PC-9 (cell line): Measurements from ENCODE around the gene TFB2M. TPM values are rescaled to one million over a fixed set of nuclear protein-coding genes. Genes with fewer than 3 reads are reported as not detected.
"Not testable (repeated sequence)": the region's sequence is repeated elsewhere in the genome, so short reads cannot be mapped to it uniquely, and the experiment has no call there.

Experiments
- BruUV-seq: library from RNA; stranded (reverse); fragments of 400-500 nt; replicated peaks from 2 replicates; lab custom pipeline; 2021; lab: Mats Ljungman, UMichigan
- CTCF ChIA-PET: fragments of 300-600 bp; sonication (Branson Sonifier 250); formaldehyde crosslinking; loops from one replicate; lab custom pipeline; 2022; ENCODE audit warnings: antibody characterized with exemption; lab: Charles Lee
- POLR2A ChIA-PET: fragments of 300-600 bp; sonication (Branson Sonifier 250); formaldehyde crosslinking; loops from one replicate; lab custom pipeline; 2022; ENCODE audit warnings: antibody characterized with exemption; ENCODE audit not compliant: unreplicated experiment; lab: Charles Lee
- DNase-seq, 2 experiments: peaks; one replicate each; pipeline versions ENCODE4 v3.0.0 to v3.0.0-alpha.2; 2015 to 2022; ENCODE audit warnings: mixed read lengths in 1 of 2
- H2AFZ ChIP-seq: fragments of 200-600 bp; sonication (generic); 2 replicates; pipeline ENCODE4 v1.8.1; 2017; ENCODE audit warnings: antibody characterized with exemption
- H3F3A ChIP-seq: fragments of 200-600 bp; sonication (generic); 2 replicates; pipeline ENCODE4 v1.8.1; 2017; ENCODE audit warnings: antibody characterized with exemption, mild to moderate bottlenecking, low read depth; ENCODE audit not compliant: insufficient read depth
- H3K27ac ChIP-seq: fragments of 200-600 bp; sonication (generic); 2 replicates; pipeline ENCODE4 v1.6.1; 2016; ENCODE audit warnings: mixed run types
- H3K27me3 ChIP-seq: fragments of 200-600 bp; sonication (generic); 2 replicates; pipeline ENCODE4 v1.6.1; 2016; ENCODE audit warnings: low read depth, mixed run types; ENCODE audit not compliant: insufficient read depth
- H3K36me3 ChIP-seq: fragments of 200-600 bp; sonication (generic); 2 replicates; pipeline ENCODE4 v1.6.1; 2016; ENCODE audit warnings: low read depth, mixed run types
- H3K4me1 ChIP-seq: fragments of 200-600 bp; sonication (generic); replicated peaks from 2 replicates; pipeline ENCODE4 v1.6.1; 2016; ENCODE audit warnings: mixed run types; ENCODE audit not compliant: insufficient read depth
- H3K4me2 ChIP-seq: fragments of 200-600 bp; sonication (generic); 2 replicates; pipeline ENCODE4 v1.6.1; 2017; ENCODE audit warnings: mixed run types
- H3K4me3 ChIP-seq: fragments of 200-600 bp; sonication (generic); 2 replicates; pipeline ENCODE4 v1.6.1; 2016; ENCODE audit warnings: mixed run types
- H3K79me2 ChIP-seq: fragments of 200-600 bp; sonication (generic); 2 replicates; pipeline ENCODE4 v1.6.1; 2017; ENCODE audit warnings: low read depth, mixed run types
- H3K9me2 ChIP-seq: fragments of 200-600 bp; sonication (generic); 2 replicates; pipeline ENCODE4 v1.8.1; 2017; ENCODE audit warnings: mild to moderate bottlenecking; ENCODE audit not compliant: insufficient read depth
- H3K9me3 ChIP-seq: fragments of 200-600 bp; sonication (generic); 2 replicates; pipeline ENCODE4 v1.8.1; 2016; ENCODE audit warnings: low read depth; ENCODE audit not compliant: insufficient read depth
- H4K20me1 ChIP-seq: fragments of 200-600 bp; sonication (generic); 2 replicates; pipeline ENCODE4 v1.8.1; 2017; ENCODE audit not compliant: insufficient read depth
- EZH2 ChIP-seq: fragments of 200-600 bp; sonication (generic); IDR thresholded peaks from 2 replicates; pipeline ENCODE4 v1.8.0; 2017; ENCODE audit warnings: antibody characterized with exemption, low read depth
- intact Hi-C: fragments of 100-400 bp; cut with micrococcal nuclease; formaldehyde crosslinking; loops from one replicate; pipeline ENCODE4 v1.10.0; 2022; ENCODE audit not compliant: unreplicated experiment
- total RNA-seq: library from RNA; stranded (reverse); gene quantifications from 2 replicates; pipeline ENCODE4 v1.2.3, GENCODE V29; 2021
- TF ChIP-seq, protein P1 (sequence below): fragments of 200-600 bp; sonication (generic); conservative IDR thresholded peaks from 2 replicates; pipeline ENCODE4 v1.6.1; 2017; ENCODE audit warnings: mixed run types, antibody characterized with exemption, mild to moderate bottlenecking, moderate library complexity

Gene TFB2M
- total RNA-seq, 1 experiment from 2014 or later, result 16.2 TPM

- intact Hi-C loops, result loop anchor here (1.0 to 2.0 kb wide), 3 partner anchors 24 to 106 kb away; partner anchors contain the start of genes CNST and TFB2M
- Histone ChIP-seq H3F3A (peaks cover 18% of the 10 kb centered on the region; the same call in 1 of the 2 replicates), H4K20me1 (no peaks in the 10 kb centered on the region), H3K4me1 (peaks cover 15% of the 10 kb centered on the region), H3K36me3 (no peaks in the 10 kb centered on the region), H3K9me3 (no peaks in the 10 kb centered on the region), H3K4me3 (no peak overlapping the region), H3K27ac (peak overlapping the region; percentile 81), H2AFZ (0 out of 2 replicates have a peak overlapping the region, but pooled peaks have one; percentile 61), H3K9me2 (no peaks in the 10 kb centered on the region), H3K4me2 (peak overlapping the region; percentile 48), H3K27me3 (no peaks in the 10 kb centered on the region), H3K79me2 (no peaks in the 10 kb centered on the region)
- DNase-seq, result peak; percentile 91 to 96
- no peak for TF ChIP-seq EZH2
- TF ChIP-seq, protein P1, sequence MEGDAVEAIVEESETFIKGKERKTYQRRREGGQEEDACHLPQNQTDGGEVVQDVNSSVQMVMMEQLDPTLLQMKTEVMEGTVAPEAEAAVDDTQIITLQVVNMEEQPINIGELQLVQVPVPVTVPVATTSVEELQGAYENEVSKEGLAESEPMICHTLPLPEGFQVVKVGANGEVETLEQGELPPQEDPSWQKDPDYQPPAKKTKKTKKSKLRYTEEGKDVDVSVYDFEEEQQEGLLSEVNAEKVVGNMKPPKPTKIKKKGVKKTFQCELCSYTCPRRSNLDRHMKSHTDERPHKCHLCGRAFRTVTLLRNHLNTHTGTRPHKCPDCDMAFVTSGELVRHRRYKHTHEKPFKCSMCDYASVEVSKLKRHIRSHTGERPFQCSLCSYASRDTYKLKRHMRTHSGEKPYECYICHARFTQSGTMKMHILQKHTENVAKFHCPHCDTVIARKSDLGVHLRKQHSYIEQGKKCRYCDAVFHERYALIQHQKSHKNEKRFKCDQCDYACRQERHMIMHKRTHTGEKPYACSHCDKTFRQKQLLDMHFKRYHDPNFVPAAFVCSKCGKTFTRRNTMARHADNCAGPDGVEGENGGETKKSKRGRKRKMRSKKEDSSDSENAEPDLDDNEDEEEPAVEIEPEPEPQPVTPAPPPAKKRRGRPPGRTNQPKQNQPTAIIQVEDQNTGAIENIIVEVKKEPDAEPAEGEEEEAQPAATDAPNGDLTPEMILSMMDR, result no peak
- ChIA-PET CTCF (interaction anchor here (1.1 kb wide), 1 partner anchor 81 kb away, joined by 4 read pairs; no protein-coding TSS in a partner anchor), POLR2A (interaction anchor here (0.7 kb wide), 1 partner anchor 15 kb away, joined by 3 read pairs; no protein-coding TSS in a partner anchor)
- BruUV-seq, result no TSS peak
Observed at GRCh38 chr1:246608616-246609376, 42.7 kb upstream of the TFB2M start.

DNA sequence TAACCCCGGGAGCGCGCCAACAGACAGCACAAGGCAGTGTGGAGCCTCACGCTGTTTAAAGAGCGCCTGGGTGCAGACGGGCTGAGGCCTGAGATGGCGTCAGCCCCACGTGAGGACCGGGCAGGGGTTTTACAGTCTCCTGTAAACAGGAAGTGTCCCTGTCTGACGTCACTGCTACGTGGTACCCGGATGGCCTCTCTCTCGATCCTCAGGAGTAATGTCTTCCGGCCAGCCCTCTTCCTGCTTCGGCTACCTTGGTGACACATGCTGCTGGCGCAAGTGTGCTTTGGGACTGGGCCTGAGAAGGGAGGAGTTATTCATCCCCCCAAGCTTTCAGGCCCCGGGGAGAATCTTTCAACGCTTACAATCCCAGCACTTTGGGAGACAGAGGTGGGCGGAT lies 41.4 kb upstream of the TFB2M start:
- Histone ChIP-seq H2AFZ (no peak overlapping the region), H3K27ac (no peak overlapping the region), H4K20me1 (no peaks in the 10 kb centered on the region), H3K9me2 (no peaks in the 10 kb centered on the region), H3K27me3 (no peaks in the 10 kb centered on the region), H3K36me3 (no peaks in the 10 kb centered on the region), H3K9me3 (no peaks in the 10 kb centered on the region), H3K4me3 (no peak overlapping the region), H3F3A (peaks cover 15% of the 10 kb centered on the region; the same call in 1 of the 2 replicates), H3K4me1 (peaks cover 15% of the 10 kb centered on the region), H3K79me2 (no peaks in the 10 kb centered on the region), H3K4me2 (no peak overlapping the region)
- no TSS peak for BruUV-seq
- DNase-seq, result no peak
- intact Hi-C loops, result no loop called here
- TF ChIP-seq, protein P1, result no peak
- TF ChIP-seq EZH2, result no peak
- ChIA-PET POLR2A (no interaction called here), CTCF (no interaction called here)

DNA sequence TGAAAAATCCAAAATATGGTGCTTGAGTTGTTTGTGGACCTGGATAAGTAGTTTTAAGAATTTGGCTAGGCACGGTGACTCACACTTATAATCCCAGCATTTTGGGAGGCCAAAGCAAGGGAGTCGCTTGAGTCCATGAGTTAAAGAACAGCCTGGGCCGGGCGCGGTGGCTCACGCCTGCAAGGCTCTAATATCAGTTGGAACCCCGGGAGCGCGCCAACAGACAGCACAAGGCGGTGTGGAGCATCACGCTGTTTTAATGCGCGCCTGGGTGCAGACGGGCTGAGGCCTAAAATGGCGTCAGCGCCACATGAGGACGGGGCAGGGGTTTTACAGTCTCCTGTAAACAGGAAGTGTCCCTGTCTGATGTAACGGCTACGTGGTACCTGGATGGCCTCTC lies 39.2 kb upstream of the TFB2M start:
- H2AFZ ChIP-seq, intact Hi-C loops, H3K27ac ChIP-seq, H3K79me2 ChIP-seq, CTCF ChIA-PET, H3K36me3 ChIP-seq, H3K4me3 ChIP-seq, H3K9me2 ChIP-seq, H3K9me3 ChIP-seq, H3K4me2 ChIP-seq, H3K27me3 ChIP-seq, DNase-seq, POLR2A ChIA-PET, H4K20me1 ChIP-seq, BruUV-seq: not testable (repeated sequence)
- Histone ChIP-seq H3F3A (peaks cover 15% of the 10 kb centered on the region; the same call in 1 of the 2 replicates), H3K4me1 (peaks cover 15% of the 10 kb centered on the region)
